ACHN (cell line): ENCODE results near the gene TMEM202.
A peak's percentile ranks its signal among the peaks of the same experiment; 100 is the strongest.
"Not testable (repeated sequence)": the region's sequence is repeated elsewhere in the genome, so short reads cannot be mapped to it uniquely, and the experiment has no call there.

ENCODE experiments used
- DNase-seq: peaks from one replicate; pipeline ENCODE4 v3.0.0-alpha.2; 2015
- in situ Hi-C: cut with HindIII; loops from 2 replicates; pipeline ENCODE4 v1.10.0; 2017; ENCODE audit warnings: low sequenced_read_pairs, low pct_ligation_motif_present, low pct_unique_long_range_greater_than_20kb

Gene TMEM202

GRCh38 chr15:72397796-72398588 is at the start of gene TMEM202:
Gene TMEM202, plus strand, starts transcription at chr15:72398305. Its CDS starts 22 bp downstream, at chr15:72398327.
- in situ Hi-C loops: no loop called here
- no peak for DNase-seq

- in situ Hi-C loops: no loop called here
- no peak for DNase-seq
Measured at GRCh38 chr15:72353266-72353665, 44.8 kb upstream of the TMEM202 start.

- DNase-seq: no peak
- in situ Hi-C loops: no loop called here
Measured at GRCh38 chr15:72354496-72354895, 43.6 kb upstream of the TMEM202 start.

- no peak for DNase-seq
- in situ Hi-C loops: no loop called here
Measured at GRCh38 chr15:72358121-72358520, 40.0 kb upstream of the TMEM202 start.

GRCh38 chr15:72358650-72359171 is 39.4 kb upstream of the TMEM202 start:
- no peak for DNase-seq

GRCh38 chr15:72361176-72361575 is 36.9 kb upstream of the TMEM202 start:
- no peak for DNase-seq
- in situ Hi-C loops: no loop called here

More at GRCh38 chr15:72358650-72359171, 39.4 kb upstream of the TMEM202 start:
- in situ Hi-C loops: no loop called here

- in situ Hi-C loops: no loop called here
- no peak for DNase-seq
Measured at GRCh38 chr15:72365844-72366243, 32.3 kb upstream of the TMEM202 start.

- in situ Hi-C loops: no loop called here
- DNase-seq: no peak
Measured at GRCh38 chr15:72368325-72368724, 29.8 kb upstream of the TMEM202 start.

GRCh38 chr15:72368899-72369298 is 29.2 kb upstream of the TMEM202 start:
- in situ Hi-C loops: no loop called here
- no peak for DNase-seq

GRCh38 chr15:72369964-72370363 is 28.1 kb upstream of the TMEM202 start:
- in situ Hi-C loops: no loop called here
- DNase-seq: no peak

GRCh38 chr15:72372361-72372760 is 25.7 kb upstream of the TMEM202 start:
- in situ Hi-C loops: no loop called here
- no peak for DNase-seq

GRCh38 chr15:72375501-72375845 is 22.6 kb upstream of the TMEM202 start:
- DNase-seq: no peak
- in situ Hi-C loops: no loop called here

- in situ Hi-C loops: no loop called here
- peak; percentile 89 for DNase-seq
Measured at GRCh38 chr15:72375846-72376581, 22.1 kb upstream of the TMEM202 start, which contains the start of gene HEXA. Gene HEXA, minus strand, starts transcription at chr15:72376014. Its CDS starts 42 bp downstream, at chr15:72375972.

- DNase-seq: no peak
- in situ Hi-C loops: no loop called here
Measured at GRCh38 chr15:72377331-72377730, 20.8 kb upstream of the TMEM202 start.

- in situ Hi-C loops, DNase-seq: not testable (repeated sequence)
Measured at GRCh38 chr15:72379106-72379505, 19.0 kb upstream of the TMEM202 start.

- DNase-seq: no peak
- in situ Hi-C loops: no loop called here
Measured at GRCh38 chr15:72379856-72380430, 18.2 kb upstream of the TMEM202 start.

- no peak for DNase-seq
Measured at GRCh38 chr15:72380743-72381142, 17.4 kb upstream of the TMEM202 start.

GRCh38 chr15:72382146-72382545 is 16.0 kb upstream of the TMEM202 start:
- DNase-seq: peak; percentile 3
- in situ Hi-C loops: no loop called here

More at GRCh38 chr15:72380743-72381142, 17.4 kb upstream of the TMEM202 start:
- in situ Hi-C loops: no loop called here

- no peak for DNase-seq
- in situ Hi-C loops: no loop called here
Measured at GRCh38 chr15:72387741-72388140, 10.4 kb upstream of the TMEM202 start.
